OCI-LY3 (cell line): ENCODE results near the gene PLD5.
"Not testable (repeated sequence)": the region's sequence is repeated elsewhere in the genome, so short reads cannot be mapped to it uniquely, and the experiment has no call there.

Experiments used
- H2AFZ ChIP-seq: fragments of 200-600, 300-600 bp; shearing (Covaris generic); 2 replicates; pipeline ENCODE4 v1.6.0; 2014; ENCODE audit warnings: antibody characterized with exemption, low read depth, low read length
- H3K27ac ChIP-seq: fragments of 200-600, 300-600 bp; sonication (generic); 2 replicates; pipeline ENCODE4 v1.5.1; 2014; ENCODE audit warnings: mild to moderate bottlenecking, low read length, moderate library complexity, mixed read lengths
- H3K27me3 ChIP-seq: fragments of 200-600, 300-600 bp; sonication (generic); 2 replicates; pipeline ENCODE4 v1.6.1; 2014; ENCODE audit warnings: low read depth, low read length, mixed read lengths
- H3K36me3 ChIP-seq: fragments of 200-600, 300-600 bp; sonication (generic); replicated peaks from 2 replicates; pipeline ENCODE3; 2014; ENCODE audit warnings: low read depth, low read length, mixed read lengths
- H3K4me1 ChIP-seq: fragments of 300-600, 200-600 bp; sonication (generic); 2 replicates; pipeline ENCODE4 v1.6.1; 2014; ENCODE audit warnings: low read length, mixed read lengths
- H3K4me2 ChIP-seq: fragments of 200-600, 300-600 bp; sonication (generic); 2 replicates; pipeline ENCODE4 v1.6.1; 2014; ENCODE audit warnings: low read length, mixed read lengths
- H3K4me3 ChIP-seq: fragments of 300-600, 200-600 bp; sonication (generic); 2 replicates; pipeline ENCODE4 v1.5.1; 2014; ENCODE audit warnings: antibody characterized with exemption, mild to moderate bottlenecking, low read length, moderate library complexity
- H3K79me2 ChIP-seq: fragments of 300-600, 200-600 bp; shearing (Covaris generic); 2 replicates; pipeline ENCODE4 v1.6.1; 2014; ENCODE audit warnings: mild to moderate bottlenecking, low read length, mixed read lengths
- H3K9ac ChIP-seq: fragments of 300-600, 200-600 bp; shearing (Covaris generic); 2 replicates; pipeline ENCODE4 v1.6.0; 2014; ENCODE audit warnings: mild to moderate bottlenecking, low read length, moderate library complexity
- H3K9me3 ChIP-seq: fragments of 200-600, 300-600 bp; shearing (Covaris generic); 2 replicates; pipeline ENCODE4 v1.6.1; 2014; ENCODE audit warnings: low read length, mixed read lengths; ENCODE audit not compliant: insufficient read depth
- H4K20me1 ChIP-seq: fragments of 200-600, 300-600 bp; sonication (generic); 2 replicates; pipeline ENCODE4 v1.6.1; 2016; ENCODE audit warnings: low read length, mixed read lengths; ENCODE audit not compliant: insufficient read depth
- EZH2phosphoT487 ChIP-seq: fragments of 200-600 bp; shearing (Covaris generic); IDR thresholded peaks from 2 replicates; pipeline ENCODE4 v1.6.1; 2018; ENCODE audit warnings: antibody characterized with exemption, mixed run types, low read depth
- TF ChIP-seq, protein P1 (sequence below): fragments of 200-600, 300-600 bp; sonication (generic); IDR thresholded peaks from 2 replicates; pipeline ENCODE4 v1.5.1; 2014; ENCODE audit warnings: antibody characterized with exemption, low read length, low read depth

Gene PLD5

DNA sequence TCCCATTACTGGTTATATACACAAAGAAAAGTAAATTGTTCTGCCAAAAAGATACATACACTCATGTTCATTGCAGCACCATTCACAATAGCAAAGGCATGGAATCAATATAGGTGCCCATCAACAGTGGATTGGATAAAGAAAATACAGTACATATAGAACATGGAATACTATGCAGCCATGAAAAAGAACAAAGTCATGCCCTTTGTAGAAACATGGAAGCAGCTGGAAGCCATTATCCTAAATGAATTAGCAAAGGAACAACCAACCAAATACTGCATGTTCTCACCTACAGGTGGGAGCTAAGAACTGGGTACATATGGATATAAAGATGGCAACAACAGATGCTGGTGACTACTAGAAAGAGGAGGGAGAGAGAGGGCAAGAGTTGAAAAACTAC is 132.6 kb downstream of the PLD5 start:
- Histone ChIP-seq H3K36me3 (no peaks in the 10 kb centered on the region), H3K27ac (no peak overlapping the region), H3K9me3 (no peaks in the 10 kb centered on the region), H4K20me1 (no peaks in the 10 kb centered on the region), H2AFZ (no peak overlapping the region), H3K4me2 (no peak overlapping the region), H3K27me3 (no peaks in the 10 kb centered on the region), H3K9ac (no peak overlapping the region), H3K79me2 (no peaks in the 10 kb centered on the region), H3K4me3 (no peak overlapping the region), H3K4me1 (no peaks in the 10 kb centered on the region)
- TF ChIP-seq, protein P1, sequence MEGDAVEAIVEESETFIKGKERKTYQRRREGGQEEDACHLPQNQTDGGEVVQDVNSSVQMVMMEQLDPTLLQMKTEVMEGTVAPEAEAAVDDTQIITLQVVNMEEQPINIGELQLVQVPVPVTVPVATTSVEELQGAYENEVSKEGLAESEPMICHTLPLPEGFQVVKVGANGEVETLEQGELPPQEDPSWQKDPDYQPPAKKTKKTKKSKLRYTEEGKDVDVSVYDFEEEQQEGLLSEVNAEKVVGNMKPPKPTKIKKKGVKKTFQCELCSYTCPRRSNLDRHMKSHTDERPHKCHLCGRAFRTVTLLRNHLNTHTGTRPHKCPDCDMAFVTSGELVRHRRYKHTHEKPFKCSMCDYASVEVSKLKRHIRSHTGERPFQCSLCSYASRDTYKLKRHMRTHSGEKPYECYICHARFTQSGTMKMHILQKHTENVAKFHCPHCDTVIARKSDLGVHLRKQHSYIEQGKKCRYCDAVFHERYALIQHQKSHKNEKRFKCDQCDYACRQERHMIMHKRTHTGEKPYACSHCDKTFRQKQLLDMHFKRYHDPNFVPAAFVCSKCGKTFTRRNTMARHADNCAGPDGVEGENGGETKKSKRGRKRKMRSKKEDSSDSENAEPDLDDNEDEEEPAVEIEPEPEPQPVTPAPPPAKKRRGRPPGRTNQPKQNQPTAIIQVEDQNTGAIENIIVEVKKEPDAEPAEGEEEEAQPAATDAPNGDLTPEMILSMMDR = no peak
- no peak for TF ChIP-seq EZH2phosphoT487

DNA sequence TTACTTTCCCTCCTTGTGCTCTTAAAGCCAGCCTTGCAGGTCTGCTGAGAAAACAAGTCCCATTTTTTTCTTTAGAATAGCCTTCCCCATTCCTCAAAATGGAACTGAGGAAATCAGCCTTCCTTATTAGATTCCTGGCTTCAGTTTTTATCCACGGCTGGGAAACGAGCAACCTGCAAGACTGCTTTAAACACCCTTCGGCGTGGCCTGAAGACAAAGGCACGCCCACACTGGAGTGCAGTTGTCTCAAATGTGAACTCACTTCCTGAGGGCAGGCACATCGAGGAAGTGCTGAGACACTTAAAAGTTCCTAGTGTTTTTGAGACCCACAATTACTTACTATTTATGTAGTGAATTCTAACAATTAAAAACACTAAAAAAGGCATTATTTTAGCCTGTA is 148.4 kb downstream of the PLD5 start:
- H3K4me2 ChIP-seq, H3K4me3 ChIP-seq, H3K9ac ChIP-seq, H4K20me1 ChIP-seq, H3K36me3 ChIP-seq, H3K4me1 ChIP-seq, H3K27ac ChIP-seq, H3K9me3 ChIP-seq, H3K27me3 ChIP-seq, H2AFZ ChIP-seq, H3K79me2 ChIP-seq: not testable (repeated sequence)

DNA sequence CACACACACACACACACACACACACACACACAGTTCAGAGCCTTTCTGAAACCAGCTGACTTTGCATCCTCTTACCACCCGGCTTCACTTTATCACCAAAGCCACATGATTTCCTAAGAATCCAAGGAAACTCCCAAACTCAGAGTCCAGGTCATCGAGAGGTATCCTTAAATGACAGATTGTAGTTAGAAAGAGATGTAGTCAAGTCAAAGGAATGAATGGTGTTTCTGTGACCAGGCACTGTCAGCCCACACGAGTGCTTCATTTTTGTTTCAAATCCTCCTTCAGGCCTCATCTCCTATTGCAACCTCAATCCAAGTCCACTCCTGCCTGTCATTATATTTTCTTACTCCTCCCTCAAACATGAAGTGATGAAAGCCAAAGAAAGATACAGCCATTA is 174.1 kb downstream of the PLD5 start:
- not testable (repeated sequence) for H3K27me3 ChIP-seq, H3K27ac ChIP-seq, H3K79me2 ChIP-seq, H3K4me2 ChIP-seq, H4K20me1 ChIP-seq, H3K4me1 ChIP-seq, H3K4me3 ChIP-seq, H3K36me3 ChIP-seq, H3K9ac ChIP-seq, H2AFZ ChIP-seq, H3K9me3 ChIP-seq

DNA sequence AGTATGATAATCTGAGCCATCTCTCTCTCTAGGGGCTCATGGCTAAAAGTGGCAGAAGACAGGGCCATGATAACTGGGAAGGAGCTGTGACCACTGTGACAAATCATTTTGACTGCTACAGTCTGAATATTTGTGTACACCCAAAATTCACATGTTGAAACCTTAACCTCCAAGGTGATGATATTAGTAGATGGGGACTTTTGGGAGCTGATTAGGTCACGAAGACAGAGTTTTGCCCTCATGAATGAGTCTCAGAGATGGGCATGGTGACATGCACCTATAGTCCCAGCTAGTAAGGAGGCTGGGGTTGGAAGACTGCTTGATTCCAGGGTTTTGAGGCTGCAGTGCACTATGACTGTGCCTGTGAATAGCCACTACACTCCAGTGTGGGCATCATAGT is 174.9 kb downstream of the PLD5 start:
- H3K27ac ChIP-seq = no peak overlapping the region
- no peaks in the 10 kb centered on the region for H3K9me3 ChIP-seq
- H3K79me2 ChIP-seq = no peaks in the 10 kb centered on the region
- no peak overlapping the region for H3K4me2 ChIP-seq
- H3K4me1 ChIP-seq = no peaks in the 10 kb centered on the region
- H2AFZ ChIP-seq = no peak overlapping the region
- no peaks in the 10 kb centered on the region for H4K20me1 ChIP-seq
- no peaks in the 10 kb centered on the region for H3K27me3 ChIP-seq
- TF ChIP-seq EZH2phosphoT487 = no peak
- TF ChIP-seq, protein P1 = no peak
- H3K9ac ChIP-seq = no peak overlapping the region
- H3K4me3 ChIP-seq = no peak overlapping the region
- H3K36me3 ChIP-seq = no peaks in the 10 kb centered on the region

DNA sequence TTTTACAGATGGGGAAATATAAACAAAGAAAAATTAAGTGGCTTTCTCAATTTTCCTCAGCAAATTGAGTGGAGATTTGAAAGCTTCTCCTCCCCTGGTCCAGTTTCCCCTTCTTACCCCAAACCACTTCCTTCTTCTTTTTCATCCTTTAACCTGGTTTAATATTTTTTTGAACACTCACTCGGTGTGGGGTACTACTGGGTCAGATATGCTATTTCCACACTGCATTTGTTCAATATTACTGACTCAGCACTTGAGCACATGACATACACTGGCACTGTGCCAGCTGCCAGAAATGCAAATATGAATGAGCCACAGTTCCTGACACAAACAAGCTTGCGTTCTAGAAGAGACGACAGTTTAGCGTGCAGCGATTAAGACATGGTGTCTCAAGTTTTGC is 193.6 kb downstream of the PLD5 start:
- H3K4me3 ChIP-seq, H3K27ac ChIP-seq, H2AFZ ChIP-seq, H4K20me1 ChIP-seq, H3K36me3 ChIP-seq, H3K4me1 ChIP-seq, H3K27me3 ChIP-seq, H3K79me2 ChIP-seq, H3K4me2 ChIP-seq, H3K9ac ChIP-seq, H3K9me3 ChIP-seq: not testable (repeated sequence)

DNA sequence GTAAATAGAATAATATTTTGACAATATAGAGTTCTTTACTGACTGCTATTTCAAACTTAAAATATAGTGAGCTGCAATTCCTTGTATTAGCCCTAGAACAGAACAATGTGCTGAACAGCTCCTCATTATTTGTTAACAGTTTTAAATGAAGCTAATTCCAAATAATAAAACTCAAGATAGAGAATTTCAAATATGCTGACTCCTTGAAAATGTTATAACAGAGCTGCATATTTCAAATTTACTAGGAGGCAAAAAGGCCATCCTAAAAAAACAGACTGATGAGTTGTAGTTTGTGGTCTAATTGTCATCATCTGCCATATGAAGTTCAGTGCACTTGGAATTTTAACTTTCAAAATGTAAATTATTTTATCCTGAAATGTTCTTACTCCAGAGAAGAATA is 197.1 kb downstream of the PLD5 start:
- H4K20me1 ChIP-seq, H3K4me1 ChIP-seq, H3K27ac ChIP-seq, H3K27me3 ChIP-seq, H3K9ac ChIP-seq, H3K4me3 ChIP-seq, H3K9me3 ChIP-seq, H3K36me3 ChIP-seq, H3K79me2 ChIP-seq, H3K4me2 ChIP-seq, H2AFZ ChIP-seq: not testable (repeated sequence)

DNA sequence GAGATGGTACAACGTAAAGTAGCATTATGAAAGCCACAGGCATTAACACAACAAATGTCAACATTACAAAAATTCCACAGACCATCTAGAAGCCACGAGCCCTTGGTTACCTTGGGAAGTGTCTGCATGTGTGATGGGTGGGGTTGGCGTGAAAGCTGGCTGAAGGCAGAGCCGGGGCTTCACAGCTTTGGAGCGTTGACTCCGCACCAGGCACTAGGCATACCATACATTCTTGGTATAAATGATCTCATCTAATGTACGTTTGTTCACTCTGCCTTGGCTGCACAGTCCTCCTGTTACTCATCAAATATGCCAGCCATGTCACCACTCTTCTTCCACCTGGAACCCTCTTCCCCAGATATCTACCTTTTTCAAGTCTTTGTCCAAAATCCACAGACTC is 202.5 kb downstream of the PLD5 start:
- H3K4me3 ChIP-seq, H2AFZ ChIP-seq, H3K36me3 ChIP-seq, H3K27ac ChIP-seq, H3K4me2 ChIP-seq, H3K4me1 ChIP-seq, H3K9ac ChIP-seq, H4K20me1 ChIP-seq, H3K79me2 ChIP-seq, H3K9me3 ChIP-seq, H3K27me3 ChIP-seq: not testable (repeated sequence)
